HG03354 (cell line): ENCODE results near the gene CETP.
A peak's percentile ranks its signal among the peaks of the same experiment; 100 is the strongest.
"Not testable (repeated sequence)": the region's sequence is repeated elsewhere in the genome, so short reads cannot be mapped to it uniquely, and the experiment has no call there.

Experiments used
- ATAC-seq: cut with Tn5 transposase; IDR thresholded peaks from one replicate; pipeline ENCODE4 v1.9.1; 2021; ENCODE audit warnings: mild to moderate bottlenecking; ENCODE audit not compliant: unreplicated experiment, poor library complexity, severe bottlenecking

CETP gene

DNA sequence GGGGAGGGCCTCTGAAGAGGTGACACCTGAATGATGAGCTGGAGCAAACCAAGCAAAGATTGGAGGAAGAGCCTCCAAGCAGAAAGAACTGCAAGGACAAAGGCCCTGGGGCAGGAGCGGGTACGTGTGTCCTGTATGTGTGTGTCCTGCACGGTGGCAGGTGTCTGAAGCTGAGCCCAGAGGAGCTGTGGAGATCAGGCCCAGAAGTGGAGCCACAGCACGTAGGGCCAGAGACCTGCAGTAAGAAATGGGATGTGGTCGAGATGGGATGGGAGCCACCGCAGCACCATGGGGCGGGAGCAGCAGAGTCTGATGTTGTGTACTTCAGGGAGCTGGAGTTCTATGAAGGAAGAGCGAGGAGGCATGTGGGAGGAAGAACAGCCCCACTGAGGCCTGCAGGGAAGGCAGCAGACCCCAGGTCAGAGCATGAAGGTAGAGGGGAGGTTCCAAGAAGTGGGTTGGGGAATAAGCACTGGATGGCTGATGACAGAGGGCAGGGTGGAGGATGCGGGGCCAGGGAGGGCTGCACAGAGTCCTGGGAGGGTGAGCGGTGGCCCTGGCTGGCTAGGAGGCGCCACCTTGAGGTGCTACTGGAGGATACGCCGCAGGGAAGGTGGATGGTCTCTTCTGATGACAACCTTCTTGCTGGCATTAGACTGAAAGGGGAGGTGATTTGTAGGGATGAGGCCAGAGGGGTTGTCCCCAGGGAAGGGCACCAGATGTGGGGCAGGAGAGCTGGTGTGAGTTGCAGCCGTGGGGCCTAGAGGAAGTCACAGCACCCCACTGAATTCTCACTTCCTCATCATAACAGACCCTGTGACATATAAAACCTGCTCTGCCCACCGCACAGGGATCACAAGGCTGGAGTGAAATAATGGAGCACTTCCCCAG, 10.6 kb upstream of the CETP start:
- peak; percentile 67 for ATAC-seq

DNA sequence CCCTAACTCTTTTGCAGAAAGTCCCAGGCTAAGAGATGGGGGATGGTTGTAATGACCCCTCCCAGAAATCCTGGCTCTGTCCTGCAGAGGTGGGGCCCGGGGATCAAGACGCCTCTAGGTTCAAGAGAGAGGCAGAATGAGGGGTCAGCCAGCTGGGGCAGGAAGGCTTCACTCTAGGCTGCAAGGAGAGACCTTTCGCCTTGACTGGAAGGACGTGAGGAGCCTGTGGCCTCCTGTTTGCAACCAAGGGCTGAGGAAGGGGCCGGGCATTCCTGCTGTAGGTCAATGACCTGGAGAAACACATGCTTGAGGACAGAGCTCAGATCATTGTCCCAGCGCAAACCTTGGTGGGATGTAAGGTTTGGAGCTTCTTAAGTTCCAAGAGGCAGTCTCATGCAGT, 8.7 kb upstream of the CETP start:
- ATAC-seq, result no peak

DNA sequence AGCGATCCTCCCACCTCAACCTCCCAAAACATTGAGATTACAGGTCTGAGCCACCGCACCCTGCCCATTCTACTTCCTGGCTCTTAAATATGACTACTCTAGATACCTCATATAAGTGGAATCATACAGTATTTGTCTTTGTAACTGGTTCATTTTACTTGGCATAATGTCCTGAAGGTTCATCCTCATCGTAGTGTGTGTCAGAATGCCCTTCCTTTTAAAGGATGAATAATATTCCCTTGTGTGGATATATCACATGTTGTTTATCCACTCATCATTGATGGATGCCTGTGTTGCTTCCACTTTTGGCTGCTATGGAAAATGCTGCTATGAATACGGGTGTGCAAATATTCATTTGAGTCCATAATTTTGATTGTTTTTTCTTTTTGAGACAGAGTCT, 5.7 kb upstream of the CETP start:
- no peak for ATAC-seq

DNA sequence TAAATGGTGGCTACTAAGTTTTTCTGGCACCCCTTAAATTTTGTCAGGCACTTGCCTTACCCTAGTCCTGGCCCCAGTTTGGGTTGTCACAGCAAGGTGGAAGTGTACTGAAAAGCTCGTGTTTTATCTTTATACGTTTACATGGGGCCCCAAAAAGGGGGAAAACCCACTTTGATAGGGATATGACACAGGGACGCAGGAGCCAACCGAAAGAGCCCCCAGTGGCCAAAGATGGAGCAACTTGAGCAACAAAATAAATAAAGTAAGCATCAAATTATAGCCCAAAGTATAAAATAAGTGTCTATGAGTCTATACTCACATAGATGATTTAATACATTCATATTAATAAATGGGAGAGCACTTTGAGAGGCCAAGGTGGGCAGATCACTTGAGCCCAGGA, 5.0 kb upstream of the CETP start:
- ATAC-seq, result no peak

DNA sequence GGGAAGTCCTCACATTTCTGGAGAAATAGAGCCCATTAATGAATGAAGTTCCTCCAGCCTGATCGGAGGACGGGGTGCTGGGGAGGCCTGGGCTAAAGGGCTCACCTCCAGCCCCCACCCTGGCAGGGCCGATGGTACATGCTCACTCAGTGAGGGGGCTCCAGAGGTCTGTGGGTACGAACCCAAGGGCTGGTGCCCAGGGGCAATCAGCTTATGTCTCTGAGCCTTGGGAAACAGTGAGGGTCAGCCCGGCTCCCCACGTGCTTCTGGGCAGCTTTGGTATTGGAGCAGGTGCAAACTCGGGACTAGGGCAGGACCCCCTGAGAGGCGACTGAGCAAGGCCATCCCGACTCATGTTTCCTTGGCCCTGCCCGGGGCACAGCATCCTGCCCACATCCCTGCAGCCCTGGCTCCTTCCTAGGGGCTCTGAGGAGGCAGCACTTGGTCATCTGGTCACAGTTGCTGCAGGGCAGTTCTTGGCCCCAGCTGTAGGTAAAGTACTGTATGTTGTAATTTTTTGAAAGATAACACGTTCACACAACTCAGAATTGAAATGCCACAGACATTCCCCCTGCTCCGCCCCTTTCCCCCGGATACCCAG, 969 bp upstream of the CETP start:
- ATAC-seq, result no peak

DNA sequence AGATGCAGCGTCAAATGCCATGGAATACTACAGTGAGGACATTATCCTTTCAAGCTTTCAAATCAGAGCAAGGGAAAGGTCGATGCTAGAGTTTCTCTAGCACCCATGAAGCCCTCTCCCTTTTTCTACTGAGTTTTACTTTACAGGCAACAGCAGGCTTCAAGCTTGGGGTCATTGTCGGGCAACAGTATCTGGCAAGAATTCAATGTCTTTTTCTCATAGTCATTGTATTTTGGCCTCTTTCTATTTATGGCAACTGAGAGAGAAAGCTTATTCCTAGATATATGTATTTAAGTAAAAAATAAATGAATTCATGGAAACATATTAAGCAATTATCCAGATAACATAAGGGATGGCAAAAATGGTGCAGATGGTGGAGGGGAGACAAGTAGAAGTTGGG, 364 bp upstream of the CETP start:
- no peak for ATAC-seq

DNA sequence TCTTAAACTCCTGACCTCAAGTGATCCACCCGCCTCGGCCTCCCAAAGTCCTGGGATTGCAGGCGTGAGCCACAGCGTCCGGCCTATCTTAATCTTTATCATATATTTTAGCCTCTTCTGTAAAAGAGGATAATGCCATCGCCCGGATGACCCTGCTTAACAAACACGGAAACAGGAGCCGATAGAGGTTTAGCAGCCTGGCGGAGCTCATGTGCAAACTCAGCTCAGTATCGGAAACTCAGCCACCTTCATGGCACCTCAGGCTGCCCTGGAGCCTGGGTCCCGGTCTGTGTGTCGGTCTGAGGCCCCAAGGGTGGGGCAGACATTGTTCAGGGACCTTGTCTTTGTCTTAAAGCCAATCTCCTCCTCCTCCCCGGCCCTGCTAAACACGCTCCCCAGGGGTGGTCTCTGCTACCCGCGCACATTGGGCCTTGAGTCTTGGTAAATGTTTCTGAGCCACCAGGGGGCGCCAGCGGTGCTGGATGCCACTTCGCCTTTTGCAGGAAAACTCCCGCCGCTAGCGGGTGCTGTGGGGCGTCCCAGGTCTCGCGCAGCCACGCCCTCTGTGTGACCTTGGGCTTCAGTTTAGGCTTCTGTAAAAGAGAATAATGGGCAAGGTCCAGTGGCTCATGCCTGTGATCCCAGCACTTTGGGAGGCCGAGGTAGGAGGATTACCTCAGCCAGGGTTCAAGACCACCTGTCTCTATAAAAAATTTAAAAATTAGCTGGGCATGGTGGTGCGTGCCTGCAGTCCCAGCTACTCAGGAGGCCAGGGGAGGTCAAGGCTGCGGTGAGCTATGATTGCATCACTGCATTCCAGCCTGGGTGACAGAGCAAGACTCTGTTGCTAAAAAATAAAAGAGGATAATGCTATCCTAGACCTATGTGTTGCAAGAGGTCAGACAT, 2.7 kb downstream of the CETP start:
- peak; percentile 78 for ATAC-seq

DNA sequence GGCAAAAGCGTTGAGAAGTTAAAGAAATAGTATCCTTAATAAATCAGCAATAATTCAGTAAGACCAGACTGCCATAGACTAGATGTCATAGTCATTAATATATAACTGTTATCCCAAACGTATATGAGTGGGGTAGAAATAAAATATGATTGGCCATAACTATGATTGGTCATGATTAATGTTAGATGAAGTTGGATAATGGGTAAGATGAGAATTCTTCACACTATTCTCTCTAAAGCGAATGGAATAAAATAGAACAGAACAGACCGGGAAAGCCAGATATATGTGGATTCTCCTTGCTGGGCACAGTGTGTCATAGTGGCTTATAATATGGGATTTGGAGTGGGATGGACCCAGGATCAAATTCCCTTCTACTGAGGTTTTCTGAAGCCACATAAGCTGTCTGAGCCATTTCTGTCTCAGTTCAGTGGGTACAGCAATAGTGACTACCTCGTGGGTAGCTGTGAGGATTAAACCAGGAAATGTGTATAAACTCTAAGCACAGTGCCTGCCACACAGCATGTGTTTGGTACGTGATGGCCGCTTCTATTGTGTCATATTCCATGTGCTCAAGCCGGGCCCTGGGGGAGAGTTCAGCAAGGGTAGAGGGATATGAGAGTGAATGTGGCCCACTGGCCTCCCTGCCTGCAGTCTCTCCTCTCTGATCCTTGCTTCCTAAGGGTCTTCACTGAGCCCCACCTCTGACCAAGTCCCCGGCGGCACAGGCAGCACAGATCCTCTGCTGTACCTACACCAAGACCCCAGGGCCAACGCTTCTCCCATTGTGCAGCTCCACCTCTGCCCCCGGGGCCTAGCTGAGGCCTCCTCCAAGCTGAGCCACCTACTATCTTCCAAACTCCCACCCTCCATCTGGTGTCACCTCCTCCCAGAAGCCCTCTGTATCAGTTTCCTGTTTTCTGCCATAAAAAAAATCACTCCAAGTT, 3.7 kb downstream of the CETP start:
- ATAC-seq, result no peak

DNA sequence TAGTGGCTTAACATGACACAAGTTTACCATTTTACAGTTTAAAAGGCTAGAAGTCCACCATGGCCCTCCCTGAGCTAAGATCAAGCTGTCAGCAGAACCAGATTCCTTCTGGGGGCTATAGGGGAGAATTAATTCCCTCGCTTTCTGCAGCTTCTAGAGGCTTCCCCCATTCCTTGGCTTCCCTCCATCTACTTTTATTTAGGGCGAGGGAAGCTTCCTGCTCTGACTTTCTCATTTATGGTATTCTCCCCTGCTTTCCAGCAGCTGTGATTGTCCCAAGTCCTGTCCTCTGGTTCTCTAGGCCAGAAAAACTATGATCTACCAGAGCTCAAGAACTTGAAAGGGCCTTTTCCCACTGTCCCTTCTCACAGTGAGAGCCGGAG, 4.3 kb downstream of the CETP start:
- ATAC-seq, result no peak

DNA sequence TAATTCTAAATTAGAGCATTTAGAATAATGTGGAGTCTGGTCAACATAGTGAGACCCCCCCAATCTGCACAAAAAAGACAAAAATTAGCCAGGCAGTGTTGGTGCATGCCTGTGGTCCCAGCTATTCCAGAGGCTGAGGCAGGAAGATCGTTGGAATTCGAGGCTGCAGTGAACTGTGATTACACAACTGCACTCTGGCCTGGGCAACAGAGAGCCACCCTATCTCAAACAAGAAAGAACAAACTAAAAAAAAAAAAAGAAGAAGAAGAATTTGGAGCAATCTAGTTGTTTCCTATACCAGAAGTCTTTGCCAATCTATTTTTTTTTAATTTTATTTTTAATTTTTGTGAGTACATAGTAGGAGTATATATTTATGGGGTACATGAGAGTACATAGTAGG, 6.0 kb downstream of the CETP start:
- ATAC-seq, result no peak

DNA sequence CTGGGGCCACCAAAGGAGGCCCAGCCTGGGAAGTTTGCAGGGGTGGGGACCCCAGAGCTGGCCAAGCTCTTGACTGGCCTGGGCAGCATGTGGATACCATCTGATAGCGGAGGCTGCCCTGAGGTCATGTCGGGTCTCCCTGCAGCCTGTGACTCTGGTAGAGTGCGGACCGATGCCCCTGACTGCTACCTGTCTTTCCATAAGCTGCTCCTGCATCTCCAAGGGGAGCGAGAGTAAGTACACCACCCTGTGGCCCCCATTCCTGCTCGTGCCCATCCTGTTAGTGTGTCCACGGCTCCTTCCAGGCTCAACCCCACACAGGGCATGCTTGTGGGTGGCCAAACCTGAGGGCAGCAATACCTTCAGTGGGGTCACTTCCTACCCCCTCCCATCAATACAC, 8.0 kb downstream of the CETP start:
- ATAC-seq, result no peak

DNA sequence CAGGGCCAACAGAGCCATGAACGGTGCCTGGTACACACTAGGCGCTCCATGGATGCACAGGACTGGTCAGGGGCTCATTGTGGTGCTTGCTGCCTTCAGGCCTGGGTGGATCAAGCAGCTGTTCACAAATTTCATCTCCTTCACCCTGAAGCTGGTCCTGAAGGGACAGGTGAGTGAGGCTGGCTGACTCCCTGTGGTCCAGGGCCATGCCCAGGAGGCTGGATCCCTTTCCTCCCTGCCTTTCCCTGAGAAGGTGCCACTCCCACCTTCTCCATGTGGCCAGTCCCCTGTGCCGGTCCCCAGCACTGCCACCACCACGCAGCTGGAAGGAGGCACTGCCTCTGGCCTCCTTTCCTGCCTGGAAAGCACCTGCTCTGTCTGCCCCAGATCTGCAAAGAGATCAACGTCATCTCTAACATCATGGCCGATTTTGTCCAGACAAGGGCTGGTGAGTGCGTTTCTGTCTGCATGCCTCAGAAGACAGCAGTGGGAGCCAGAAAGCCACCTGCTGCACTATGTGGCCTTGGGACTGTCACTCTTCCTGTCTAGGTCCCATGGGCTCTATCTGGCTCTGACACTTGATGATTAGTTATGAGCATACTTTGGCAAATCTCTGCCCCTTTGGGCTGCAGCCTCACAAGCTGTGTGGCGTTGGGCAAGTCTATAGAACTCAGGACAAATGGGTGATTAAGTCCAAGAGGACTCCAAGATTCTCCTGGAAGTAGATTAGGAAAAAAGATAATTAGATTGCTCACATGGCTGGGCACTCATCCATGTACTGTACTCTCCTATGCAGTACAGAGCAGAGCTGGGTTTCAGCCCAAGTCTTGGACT, 9.4 kb downstream of the CETP start:
- ATAC-seq, result peak; percentile 78

DNA sequence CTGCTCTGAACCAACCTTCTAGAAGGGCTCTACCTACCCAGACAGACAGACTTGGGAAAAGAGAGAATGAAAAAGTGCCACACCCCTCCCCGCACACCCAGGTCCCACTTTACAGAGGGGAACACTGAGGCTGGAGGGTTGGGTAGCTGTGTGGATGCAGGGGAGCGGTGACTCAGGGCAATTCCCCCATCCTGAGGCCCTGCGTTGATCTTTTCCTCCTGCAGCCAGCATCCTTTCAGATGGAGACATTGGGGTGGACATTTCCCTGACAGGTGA, 10.0 kb downstream of the CETP start:
- no peak for ATAC-seq

DNA sequence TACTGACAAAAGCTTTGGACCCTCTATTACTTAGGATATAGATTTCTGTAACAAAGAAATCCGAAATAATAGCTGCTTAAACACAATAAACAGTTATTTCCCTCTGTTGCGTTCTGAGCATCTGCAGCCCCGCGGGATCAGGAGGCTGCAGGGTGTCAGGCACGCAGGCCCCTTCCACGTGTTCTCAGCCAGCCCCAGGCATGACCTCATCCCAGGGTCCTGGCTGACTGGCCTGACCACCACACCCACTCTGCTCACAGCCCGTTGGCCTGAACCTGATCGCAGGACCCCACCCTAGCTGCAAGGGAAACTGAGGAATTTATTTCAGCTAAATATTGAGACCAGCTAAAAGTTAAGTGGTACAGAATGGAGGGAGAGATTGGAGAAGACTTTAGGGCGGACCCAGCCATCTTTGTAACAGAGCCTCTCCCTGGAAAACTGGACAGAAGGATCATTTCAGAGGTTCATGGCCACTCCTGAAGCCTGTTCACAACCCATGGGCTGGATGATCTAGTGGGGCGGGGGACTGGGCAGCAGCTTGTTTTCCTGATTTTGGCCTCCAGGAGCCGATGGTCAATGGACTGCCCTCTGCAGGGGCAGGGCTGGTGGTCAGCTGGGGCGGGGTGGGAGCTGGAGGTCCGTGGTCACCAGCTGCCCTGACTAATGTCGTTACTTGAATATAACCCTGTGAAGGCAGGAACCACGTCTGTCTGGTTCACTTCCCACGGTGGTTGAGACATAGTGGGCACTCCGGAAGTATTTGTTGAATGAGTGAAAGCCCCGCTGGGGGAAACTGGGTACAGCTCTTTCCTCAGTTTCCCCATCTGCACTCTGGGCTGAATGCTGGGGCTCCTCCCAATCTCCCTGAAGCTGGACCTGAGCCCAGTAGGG, 10.9 kb downstream of the CETP start:
- no peak for ATAC-seq

DNA sequence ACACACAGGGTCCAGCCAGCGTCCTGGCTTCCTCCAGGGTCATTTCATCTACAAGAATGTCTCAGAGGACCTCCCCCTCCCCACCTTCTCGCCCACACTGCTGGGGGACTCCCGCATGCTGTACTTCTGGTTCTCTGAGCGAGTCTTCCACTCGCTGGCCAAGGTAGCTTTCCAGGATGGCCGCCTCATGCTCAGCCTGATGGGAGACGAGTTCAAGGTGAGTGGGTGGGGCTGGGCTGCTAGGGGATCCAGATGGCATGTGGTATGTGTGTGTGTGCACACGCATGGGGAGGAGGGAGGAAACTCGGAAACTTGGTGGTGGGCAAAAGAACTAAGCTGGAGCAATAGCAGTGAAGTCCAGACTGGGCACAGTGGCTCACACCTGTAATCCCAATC, 11.5 kb downstream of the CETP start:
- no peak for ATAC-seq

DNA sequence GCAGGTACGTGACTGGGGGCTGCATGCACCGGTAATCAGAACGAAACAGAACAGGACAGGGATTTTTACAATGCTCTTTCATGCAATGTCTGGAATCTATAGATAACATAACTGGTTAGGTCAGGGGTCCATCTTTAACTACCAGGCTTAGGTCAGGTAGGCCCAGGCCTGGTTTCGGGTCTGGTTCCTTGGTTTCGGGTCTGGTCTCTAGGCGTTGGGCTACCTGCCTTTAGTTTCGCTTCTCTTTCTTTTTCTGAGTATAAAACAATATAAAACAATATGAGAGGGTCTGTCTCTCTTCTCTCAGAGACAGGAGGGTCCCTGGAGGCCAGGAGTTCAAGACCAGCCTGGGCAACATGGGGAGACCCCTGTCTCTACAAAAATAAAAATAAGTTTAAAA, 12.1 kb downstream of the CETP start:
- not testable (repeated sequence) for ATAC-seq

DNA sequence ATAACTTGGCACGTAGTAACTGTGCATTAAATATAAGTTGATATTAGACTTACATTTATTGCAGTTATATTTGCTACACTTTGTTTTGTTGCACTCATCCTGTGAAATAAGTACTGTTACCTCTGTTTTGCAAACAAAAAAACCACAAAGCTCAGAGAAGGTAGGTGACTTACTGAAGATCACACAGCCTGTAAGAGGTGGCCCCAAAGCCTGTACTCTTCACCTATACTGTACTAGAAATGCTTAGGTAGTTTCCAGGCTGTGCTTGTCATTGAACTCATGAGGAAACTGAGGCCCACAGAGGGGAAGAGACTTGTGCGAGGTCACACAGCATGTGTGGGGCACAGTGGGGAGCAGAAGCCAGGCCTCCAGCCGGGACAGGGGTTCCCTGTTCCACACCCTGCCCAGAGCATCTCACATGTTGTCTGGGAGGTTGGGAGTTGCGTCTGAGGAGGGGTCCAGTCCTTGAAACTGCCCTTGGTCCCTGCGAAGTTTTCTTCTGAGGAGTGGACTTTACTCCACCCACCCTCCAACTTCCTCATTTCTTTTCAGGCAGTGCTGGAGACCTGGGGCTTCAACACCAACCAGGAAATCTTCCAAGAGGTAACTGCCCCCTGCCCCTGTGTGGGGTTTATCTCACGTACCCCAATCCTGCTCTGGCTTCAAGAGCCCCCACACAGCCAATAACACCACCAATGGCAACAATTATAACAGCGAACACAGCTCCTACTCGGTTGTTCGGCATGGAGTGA, 13.0 kb downstream of the CETP start:
- no peak for ATAC-seq
